Measurements from ENCODE around the gene TET2. TPM values are rescaled to one million over a fixed set of nuclear protein-coding genes. Genes with fewer than 3 reads are reported as not detected.

Gene TET2
- total and polyA plus RNA-seq, 7 donors, result 2.4 to 30.9 (median 24.6) TPM

DNA sequence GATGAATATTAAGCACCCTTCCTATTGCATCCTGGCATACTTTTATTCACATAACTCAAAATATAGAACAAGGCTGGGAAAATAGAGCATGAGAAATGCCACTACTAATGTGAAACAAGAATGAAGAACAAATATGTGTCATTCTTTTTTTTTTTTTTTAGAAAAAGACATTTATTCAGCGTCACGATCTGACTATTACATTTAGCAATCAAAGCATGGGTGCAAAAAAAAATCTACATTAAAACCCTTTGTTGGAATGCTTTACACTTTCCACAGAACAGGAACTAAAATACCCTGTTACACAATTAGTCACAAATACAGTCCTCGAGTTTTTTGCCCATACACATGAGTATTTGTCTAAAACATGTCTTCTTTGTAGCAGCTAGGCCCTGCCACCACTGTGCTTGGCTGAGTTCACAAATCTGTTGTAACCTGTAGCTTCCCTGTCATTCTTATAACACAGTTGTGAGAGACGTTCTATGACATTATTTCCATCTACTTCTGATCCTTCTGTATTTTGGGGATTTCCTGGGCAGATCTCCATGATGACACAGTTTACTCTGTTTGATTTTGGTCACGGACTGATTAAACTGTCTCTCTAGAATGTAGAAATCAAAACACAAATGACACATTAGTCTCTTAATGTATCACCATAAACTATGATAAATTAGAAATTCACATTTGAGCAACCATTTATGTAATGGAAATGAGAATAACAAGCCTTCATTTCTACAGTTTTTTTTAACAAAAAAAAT, 9.4 kb upstream of the TET2 start:
- H3K27ac ChIP-seq, result no peak overlapping the region
- no peak for TF ChIP-seq POLR2AphosphoS5 (IDR thresholded peaks at IDR 0.05)
- no peak for TF ChIP-seq POLR2A (IDR thresholded peaks at IDR 0.05)
- DNase-seq, result no peak
- intact Hi-C loops (cut with DNase I), result no loop called here
- H3K4me3 ChIP-seq, result no peak overlapping the region
- WGBS, 2 donors, result 79 to 80% methylated on average over 5 of the region's 5 CpGs
- H3K27me3 ChIP-seq, result no peaks in the 10 kb centered on the region
- peaks cover 0 to 3% (median 0%) of the 10 kb centered on the region in 4 donors for H3K4me1 ChIP-seq
- H3K36me3 ChIP-seq, result no peaks in the 10 kb centered on the region
- no peaks in the 10 kb centered on the region for H3K9me3 ChIP-seq

DNA sequence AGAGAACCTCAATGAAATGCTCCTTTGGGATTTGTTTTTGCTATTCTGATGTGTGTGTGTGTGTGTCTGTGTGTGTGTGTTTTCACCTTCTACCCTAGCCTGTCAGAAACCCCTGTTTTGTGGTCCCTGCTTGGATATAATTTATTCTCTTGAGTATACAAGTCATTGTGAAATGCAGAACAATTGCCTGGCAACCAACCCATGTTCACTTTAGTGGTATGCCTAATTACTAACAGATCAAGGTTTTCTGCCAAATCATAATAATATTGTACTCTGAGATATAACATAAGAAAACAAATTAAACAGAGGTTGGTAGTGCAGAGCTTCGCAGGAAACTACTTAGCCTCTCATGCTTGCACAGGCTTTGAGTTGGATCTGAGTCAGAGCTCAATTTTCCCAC, 7.0 kb upstream of the TET2 start:
- intact Hi-C loops (cut with DNase I), result loop anchor here (10.0 kb wide), 1 partner anchor 645 kb away; the partner anchor contains the start of gene CXXC4

DNA sequence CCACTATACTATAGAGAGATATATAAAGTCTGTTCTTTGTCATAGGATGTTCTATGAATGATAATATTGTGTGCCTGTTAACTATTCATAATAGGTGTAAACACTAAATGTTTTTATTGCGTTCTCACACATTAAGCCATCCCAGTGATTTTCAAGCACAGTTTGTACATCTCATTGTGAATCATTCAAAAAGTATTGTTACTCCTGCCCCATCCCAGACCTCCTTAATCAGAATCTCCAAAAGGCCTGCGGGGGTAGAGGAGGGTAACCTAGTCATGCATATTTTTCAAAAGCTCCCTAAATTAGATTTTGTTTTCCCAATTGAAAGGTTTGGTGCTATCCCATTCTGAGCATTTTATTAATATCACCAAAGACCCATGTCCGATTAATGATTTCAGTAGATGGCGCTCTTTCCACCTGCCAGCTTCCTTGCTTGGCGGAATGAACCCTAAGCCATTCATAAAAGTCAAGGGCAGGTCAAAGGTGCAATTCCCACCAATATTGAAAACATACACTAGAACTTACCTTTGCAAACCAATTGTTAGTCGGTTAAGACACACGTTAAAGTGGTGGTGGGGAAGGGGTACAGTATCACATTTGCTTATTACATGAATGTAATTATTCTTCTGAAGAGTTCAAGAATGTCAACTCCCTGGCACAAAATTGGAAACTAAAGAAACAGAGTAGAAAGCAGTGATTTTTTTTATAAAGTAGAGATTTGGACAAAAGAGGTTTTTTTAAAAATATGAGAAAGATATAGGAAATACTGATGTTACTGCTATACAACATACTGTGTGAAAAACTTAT, 5.8 kb upstream of the TET2 start:
- no peak overlapping the region for H3K27ac ChIP-seq
- intact Hi-C loops (cut with DNase I), result loop anchor here (10.0 kb wide), 1 partner anchor 646 kb away; the partner anchor contains the start of gene CXXC4
- 19 to 42% methylated on average over 7 of the region's 7 CpGs for WGBS, 2 donors
- no peaks in the 10 kb centered on the region for H3K27me3 ChIP-seq
- H3K36me3 ChIP-seq, result no peaks in the 10 kb centered on the region
- no peak for TF ChIP-seq EP300 (IDR thresholded peaks at IDR 0.05)
- TF ChIP-seq, protein P1, sequence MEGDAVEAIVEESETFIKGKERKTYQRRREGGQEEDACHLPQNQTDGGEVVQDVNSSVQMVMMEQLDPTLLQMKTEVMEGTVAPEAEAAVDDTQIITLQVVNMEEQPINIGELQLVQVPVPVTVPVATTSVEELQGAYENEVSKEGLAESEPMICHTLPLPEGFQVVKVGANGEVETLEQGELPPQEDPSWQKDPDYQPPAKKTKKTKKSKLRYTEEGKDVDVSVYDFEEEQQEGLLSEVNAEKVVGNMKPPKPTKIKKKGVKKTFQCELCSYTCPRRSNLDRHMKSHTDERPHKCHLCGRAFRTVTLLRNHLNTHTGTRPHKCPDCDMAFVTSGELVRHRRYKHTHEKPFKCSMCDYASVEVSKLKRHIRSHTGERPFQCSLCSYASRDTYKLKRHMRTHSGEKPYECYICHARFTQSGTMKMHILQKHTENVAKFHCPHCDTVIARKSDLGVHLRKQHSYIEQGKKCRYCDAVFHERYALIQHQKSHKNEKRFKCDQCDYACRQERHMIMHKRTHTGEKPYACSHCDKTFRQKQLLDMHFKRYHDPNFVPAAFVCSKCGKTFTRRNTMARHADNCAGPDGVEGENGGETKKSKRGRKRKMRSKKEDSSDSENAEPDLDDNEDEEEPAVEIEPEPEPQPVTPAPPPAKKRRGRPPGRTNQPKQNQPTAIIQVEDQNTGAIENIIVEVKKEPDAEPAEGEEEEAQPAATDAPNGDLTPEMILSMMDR (IDR thresholded peaks at IDR 0.05), result peak in 3 of 4 experiments; percentile 48 to 60 (median 50)
- H3K4me1 ChIP-seq, result peaks cover 0 to 7% (median 2%) of the 10 kb centered on the region in 4 donors
- H3K9me3 ChIP-seq, result no peaks in the 10 kb centered on the region
- no peak for DNase-seq
- no peak overlapping the region for H3K4me3 ChIP-seq

More for the DNA sequence above, 7.0 kb upstream of the TET2 start:
- Histone ChIP-seq H3K4me1 (peaks cover 0 to 3% (median 0%) of the 10 kb centered on the region in 4 donors), H3K9me3 (no peaks in the 10 kb centered on the region), H3K36me3 (no peaks in the 10 kb centered on the region), H3K27ac (no peak overlapping the region), H3K27me3 (no peaks in the 10 kb centered on the region), H3K4me3 (no peak overlapping the region)
- 93 to 100% methylated on average over 1 of the region's 1 CpG for WGBS, 2 donors
- TF ChIP-seq EP300 (IDR thresholded peaks at IDR 0.05) (no peak), POLR2AphosphoS5 (IDR thresholded peaks at IDR 0.05) (no peak), POLR2A (IDR thresholded peaks at IDR 0.05) (no peak)
- TF ChIP-seq, protein P1 (IDR thresholded peaks at IDR 0.05), result no peak
- no peak for DNase-seq

DNA sequence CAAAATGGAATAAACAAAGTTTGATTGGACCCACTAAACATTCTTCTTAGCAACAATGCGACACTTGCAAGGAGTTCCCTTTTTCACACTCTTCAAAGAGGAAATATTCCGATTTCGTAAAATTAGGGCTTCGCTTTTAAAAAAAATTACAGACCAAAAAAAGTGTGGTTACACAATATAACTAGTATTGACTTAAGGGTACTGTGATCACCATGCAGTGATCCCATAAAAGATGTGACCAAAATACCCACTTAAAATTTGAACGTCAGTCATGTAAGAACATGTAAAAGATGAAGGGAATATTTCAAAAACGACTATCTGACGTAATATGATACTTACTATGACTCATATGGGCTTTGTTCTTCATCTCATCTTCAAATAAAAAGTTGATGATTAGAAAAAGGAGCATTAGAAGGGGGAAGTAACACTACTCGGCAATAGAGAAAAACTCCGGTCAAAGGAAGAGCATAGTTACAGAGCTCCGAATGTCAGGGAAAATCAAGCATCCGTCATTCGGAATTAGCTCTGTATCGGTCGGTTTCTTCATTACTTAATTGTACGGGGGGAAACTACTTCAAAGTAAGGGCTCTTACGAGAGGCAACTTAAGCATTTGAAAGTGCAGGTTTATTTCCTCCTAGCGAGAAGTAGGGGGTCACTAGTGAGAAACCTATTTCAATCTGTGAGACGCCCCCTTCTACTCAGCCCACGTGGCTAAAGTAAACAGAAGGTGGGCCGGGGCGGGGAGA, 1.3 kb upstream of the TET2 start:
- H3K4me1 ChIP-seq, result peaks cover 0 to 32% (median 22%) of the 10 kb centered on the region in 4 donors
- H3K9me3 ChIP-seq, result no peaks in the 10 kb centered on the region
- no peaks in the 10 kb centered on the region for H3K36me3 ChIP-seq
- peak overlapping the region; percentile 80 to 88 (median 83) for H3K27ac ChIP-seq
- no peak for DNase-seq
- H3K4me3 ChIP-seq, result peak overlapping the region; percentile 72 to 89 (median 74)
- intact Hi-C loops (cut with DNase I), result loop anchor here (5.0 to 10.0 kb wide), 3 partner anchors 102 to 651 kb away; partner anchors contain the start of gene CXXC4
- no peaks in the 10 kb centered on the region for H3K27me3 ChIP-seq
- TF ChIP-seq, protein P1 (IDR thresholded peaks at IDR 0.05), result no peak
- TF ChIP-seq POLR2AphosphoS5 (IDR thresholded peaks at IDR 0.05) (peak in 1 of 4 donors; percentile 52), POLR2A (IDR thresholded peaks at IDR 0.05) (no peak)
- WGBS, 2 donors, result 31 to 60% methylated on average over 21 of the region's 21 CpGs

Data from sigmoid colon (tissue), 7 donors.